A549 (cell line): ENCODE results near the gene MYO10. TPM values are rescaled to one million over a fixed set of nuclear protein-coding genes. Genes with fewer than 3 reads are reported as not detected.

Experiments
- ATAC-seq, 2 experiments: fragments of 200-7000 bp in 1 of 2; fragments of >200 bp in 1 of 2; cut with Nextera tagmentation in 1 of 2; cut with Tn5 transposase in 1 of 2; 3 replicates each; pipeline versions ENCODE4 v1.8.0 to v1.9.1; 2018 to 2020; ENCODE audit warnings: mild to moderate bottlenecking in 1 of 2, moderate library complexity in 1 of 2
- CTCF ChIA-PET: fragments of 300-600 bp; sonication (Branson Sonifier 250); formaldehyde crosslinking; extraction: SDS; loops from one replicate; lab custom pipeline; 2021; ENCODE audit warnings: antibody characterized with exemption, inconsistent platforms; lab: Yijun Ruan, JAX
- POLR2A ChIA-PET: fragments of 350-600 bp; formaldehyde crosslinking; extraction: SDS; loops from one replicate; lab custom pipeline; 2021; ENCODE audit warnings: antibody characterized with exemption, inconsistent platforms; lab: Yijun Ruan, JAX
- DNase-seq, 2 experiments: peaks; one replicate each; pipeline versions ENCODE4 v3.0.0 to v3.0.0-alpha.2; 2011 to 2016; ENCODE audit warnings: low read depth in 1 of 2, low spot score in 1 of 2
- FAIRE-seq: peaks from 2 replicates; lab custom pipeline; 2011; peaks lifted over from hg19 to GRCh38; lab: Jason Lieb, UNC
- H3K27ac ChIP-seq, 2 experiments: fragments of >200 bp; sonication (Bioruptor Twin); formaldehyde crosslinking; 3 replicates each; pipeline ENCODE4 v1.5.1; 2016 to 2017
- H3K4me1 ChIP-seq: fragments of >200 bp; sonication (Bioruptor Twin); formaldehyde crosslinking; 3 replicates; pipeline ENCODE4 v1.6.1; 2016
- H3K4me2 ChIP-seq: fragments of >200 bp; sonication (Bioruptor Twin); formaldehyde crosslinking; 3 replicates; pipeline ENCODE4 v1.6.1; 2016
- H3K4me3 ChIP-seq: fragments of >200 bp; sonication (Bioruptor Twin); formaldehyde crosslinking; 3 replicates; pipeline ENCODE4 v1.5.1; 2016
- H3K9me3 ChIP-seq: fragments of >200 bp; sonication (Bioruptor Twin); formaldehyde crosslinking; 3 replicates; pipeline ENCODE4 v1.6.1; 2016
- BHLHE40 ChIP-seq: IDR thresholded peaks from 2 replicates; pipeline ENCODE4 v1.6.1; 2012; ENCODE audit warnings: low read depth, low read length, inconsistent platforms
- CBX2 ChIP-seq: fragments of 200-600 bp; sonication (generic); IDR thresholded peaks from 2 replicates; pipeline ENCODE4 v1.6.1; 2016; ENCODE audit warnings: low read depth, mild to moderate bottlenecking, borderline replicate concordance
- CTCF ChIP-seq: fragments of >200 bp; sonication (Bioruptor Twin); formaldehyde crosslinking; IDR thresholded peaks from 3 replicates; pipeline ENCODE4 v1.5.1; 2016
- EHF ChIP-seq: fragments of 250-450 bp; sonication (Bioruptor Pico); IDR thresholded peaks from 2 replicates; pipeline ENCODE4 v1.5.0; 2020; ENCODE audit warnings: mild to moderate bottlenecking
- EHMT2 ChIP-seq: fragments of 200-600 bp; sonication (generic); IDR thresholded peaks from 2 replicates; pipeline ENCODE4 v1.6.1; 2016; ENCODE audit warnings: antibody characterized with exemption, low read depth, mild to moderate bottlenecking, moderate library complexity
- ELK1 ChIP-seq: fragments of 150-350 bp; IDR thresholded peaks from 2 replicates; pipeline ENCODE4 v1.6.1; 2014; ENCODE audit warnings: low read depth, mild to moderate bottlenecking, low read length
- EP300 ChIP-seq, 2 experiments: fragments of >200 bp; sonication (Bioruptor Twin); formaldehyde crosslinking; IDR thresholded peaks; 2 replicates in 1 of 2; 3 replicates in 1 of 2; pipeline ENCODE4 v1.6.1; 2016 to 2017
- ESRRA ChIP-seq: fragments of 150-350 bp; IDR thresholded peaks from 2 replicates; pipeline ENCODE4 v1.6.1; 2014; ENCODE audit warnings: mild to moderate bottlenecking, low read length, borderline replicate concordance
- FOSB ChIP-seq: fragments of 250-450 bp; sonication (Bioruptor Pico); IDR thresholded peaks from 2 replicates; pipeline ENCODE4 v1.5.0; 2020; ENCODE audit warnings: mild to moderate bottlenecking, moderate library complexity
- FOSL2 ChIP-seq, 2 experiments: fragments of 450-650 bp in 1 of 2; fragments of >200 bp in 1 of 2; sonication (Bioruptor Twin) in 1 of 2; formaldehyde crosslinking; IDR thresholded peaks; 2 replicates each; pipeline versions ENCODE4 v1.5.0 to v1.6.1; 2016 to 2020; ENCODE audit warnings: mild to moderate bottlenecking in 1 of 2, moderate library complexity in 1 of 2
- GATA3 ChIP-seq: IDR thresholded peaks from 2 replicates; pipeline ENCODE4 v1.6.1; 2012; ENCODE audit warnings: borderline replicate concordance
- HDAC2 ChIP-seq: fragments of 200-600 bp; sonication (generic); IDR thresholded peaks from 2 replicates; pipeline ENCODE4 v1.6.1; 2016
- HES2 ChIP-seq: fragments of >200 bp; sonication (Bioruptor Twin); formaldehyde crosslinking; IDR thresholded peaks from 2 replicates; pipeline ENCODE4 v1.6.1; 2016
- HOXB13 ChIP-seq: fragments of 250-450 bp; sonication (Bioruptor Pico); IDR thresholded peaks from 2 replicates; pipeline ENCODE4 v1.5.0; 2020; ENCODE audit warnings: low read depth, mild to moderate bottlenecking, moderate library complexity
- NPAS2 ChIP-seq: fragments of 250-450 bp; sonication (Bioruptor Pico); IDR thresholded peaks from 2 replicates; pipeline ENCODE4 v1.8.0; 2022; ENCODE audit warnings: mild to moderate bottlenecking, moderate library complexity, borderline replicate concordance
- NR3C1 ChIP-seq: fragments of >200 bp; sonication (Bioruptor Twin); formaldehyde crosslinking; IDR thresholded peaks from 3 replicates; pipeline ENCODE4 v1.6.1; 2017
- PHF8 ChIP-seq: fragments of 200-600 bp; sonication (generic); IDR thresholded peaks from 2 replicates; pipeline ENCODE4 v1.6.1; 2016; ENCODE audit warnings: low read depth, mild to moderate bottlenecking, antibody characterized with exemption, moderate library complexity, borderline replicate concordance
- POLR2AphosphoS2 ChIP-seq: conservative IDR thresholded peaks from 2 replicates; pipeline ENCODE4 v1.6.1; 2012; ENCODE audit warnings: low read length, improper control_type of control experiment, inconsistent platforms
- RAD21 ChIP-seq, 2 experiments: fragments of >200 bp in 1 of 2; sonication (Bioruptor Twin) in 1 of 2; formaldehyde crosslinking in 1 of 2; IDR thresholded peaks in 1 of 2; conservative IDR thresholded peaks in 1 of 2; 2 replicates in 1 of 2; 3 replicates in 1 of 2; pipeline ENCODE4 v1.6.1; 2012 to 2018; ENCODE audit warnings: inconsistent platforms in 1 of 2
- RFX5 ChIP-seq: fragments of 450-650 bp; IDR thresholded peaks from 2 replicates; pipeline ENCODE4 v1.7.1; 2014; ENCODE audit warnings: antibody characterized with exemption, mild to moderate bottlenecking, moderate library complexity
- SMC3 ChIP-seq: fragments of >200 bp; sonication (Bioruptor Twin); formaldehyde crosslinking; IDR thresholded peaks from 3 replicates; pipeline ENCODE4 v1.6.1; 2018; ENCODE audit warnings: inconsistent platforms
- TP53 ChIP-seq: fragments of 250-450 bp; sonication (Bioruptor Pico); IDR thresholded peaks from 2 replicates; pipeline ENCODE4 v1.5.0; 2021; ENCODE audit warnings: mild to moderate bottlenecking, moderate library complexity
- ZC3H11A ChIP-seq: fragments of 450-650 bp; IDR thresholded peaks from 2 replicates; pipeline ENCODE4 v1.6.1; 2014; ENCODE audit warnings: antibody characterized with exemption, mild to moderate bottlenecking
- ZSCAN20 ChIP-seq: fragments of 250-450 bp; sonication (Bioruptor Pico); IDR thresholded peaks from 2 replicates; pipeline ENCODE4 v1.8.0; 2022; ENCODE audit warnings: mild to moderate bottlenecking, moderate library complexity
- WGBS: methylation state at CpG from one replicate; pipeline ENCODE4 v1.1.6; 2017; ENCODE audit errors: missing lambda C conversion rate; 5-methylcytosine and 5-hydroxymethylcytosine counted together
- polyA plus RNA-seq, 4 experiments: library from polyadenylated mRNA; depleted of rRNA in 3 of 4; stranded (reverse); fragments of >200 nt; fragmentation: RNase III in 1 of 4; extraction: RNeasy Plus Mini Kit Qiagen cat#74134 plus additional on column Dnase treatment in 1 of 4; gene quantifications; 2 replicates in 3 of 4; 3 replicates in 1 of 4; pipeline ENCODE4 v1.2.3, GENCODE V29; 2011 to 2017
- TF ChIP-seq, protein P1 (sequence below): IDR thresholded peaks from 2 replicates; pipeline ENCODE4 v1.6.1; 2012; ENCODE audit warnings: low read depth, borderline replicate concordance
- TF ChIP-seq, protein P2 (sequence below): fragments of 200-600 bp; sonication (generic); IDR thresholded peaks from 2 replicates; pipeline ENCODE4 v1.6.1; 2016; ENCODE audit warnings: antibody characterized with exemption, mild to moderate bottlenecking, moderate library complexity

Gene MYO10
- polyA plus RNA-seq, 2 of the 4 experiments (the other 2 are of a cell fraction) = 68.0 to 68.5 TPM

DNA sequence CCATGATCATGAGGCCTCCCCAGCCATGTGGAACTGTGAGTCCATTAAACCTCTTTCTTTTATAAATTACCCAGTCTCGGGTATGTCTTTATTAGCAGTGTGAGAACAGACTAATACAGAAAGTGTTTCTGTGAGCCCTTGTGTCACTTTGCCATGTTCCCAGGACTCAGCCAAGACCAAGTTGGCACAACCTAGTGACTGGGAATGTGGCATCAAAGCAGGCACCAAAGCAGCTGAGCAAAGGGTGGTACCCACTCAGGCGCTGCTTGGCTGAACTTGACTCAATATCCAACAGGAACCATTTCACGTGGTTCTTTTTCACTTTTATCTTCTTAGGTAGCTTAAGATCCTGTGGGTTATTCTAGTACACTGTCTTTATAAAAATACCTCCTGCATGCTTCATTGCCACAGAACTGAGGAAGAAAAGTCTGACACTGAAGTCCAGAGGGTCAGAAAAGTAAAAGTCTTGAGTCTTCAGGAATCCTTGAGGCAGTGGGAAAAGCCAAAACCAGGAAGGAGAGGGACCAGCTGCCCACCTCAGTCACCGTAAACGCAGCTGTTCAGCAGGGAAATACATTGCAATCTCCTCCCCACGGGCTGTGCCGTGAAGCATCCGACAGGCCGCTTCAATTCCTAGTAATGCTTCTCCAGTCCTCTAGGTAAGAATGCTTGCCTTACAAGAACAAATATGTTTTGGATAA, 228.8 kb downstream of the MYO10 start:
- ATAC-seq = no peak
- Histone ChIP-seq H3K4me2 (no peak overlapping the region), H3K4me3 (no peak overlapping the region), H3K27ac (no peak overlapping the region), H3K9me3 (no peaks in the 10 kb centered on the region), H3K4me1 (no peaks in the 10 kb centered on the region)
- ChIA-PET POLR2A (no interaction called here), CTCF (interaction anchor here (0.7 to 4.5 kb wide), 2 partner anchors 13 to 16 kb away, joined by 3 to 24 read pairs; no protein-coding TSS in a partner anchor)
- 94% methylated on average over 9 of the region's 9 CpGs for WGBS
- no peak for FAIRE-seq
- DNase-seq = no peak
- TF ChIP-seq CTCF = no peak
- no peak for TF ChIP-seq ZC3H11A
- TF ChIP-seq RAD21 (conservative IDR thresholded peaks at IDR 0.05 in 1 of 2, IDR thresholded peaks at IDR 0.05 in 1 of 2) = no peak
- no peak for TF ChIP-seq FOSL2 (IDR thresholded peaks at IDR 0.05)
- TF ChIP-seq FOSL2 (CRISPR knock-in tag; IDR thresholded peaks at IDR 0.05) = no peak
- TF ChIP-seq BHLHE40 = no peak
- TF ChIP-seq NPAS2 (CRISPR knock-in tag) = no peak
- TF ChIP-seq ZSCAN20 (CRISPR knock-in tag) = no peak
- TF ChIP-seq RFX5 = no peak
- TF ChIP-seq HOXB13 = no peak
- TF ChIP-seq, protein P1, sequence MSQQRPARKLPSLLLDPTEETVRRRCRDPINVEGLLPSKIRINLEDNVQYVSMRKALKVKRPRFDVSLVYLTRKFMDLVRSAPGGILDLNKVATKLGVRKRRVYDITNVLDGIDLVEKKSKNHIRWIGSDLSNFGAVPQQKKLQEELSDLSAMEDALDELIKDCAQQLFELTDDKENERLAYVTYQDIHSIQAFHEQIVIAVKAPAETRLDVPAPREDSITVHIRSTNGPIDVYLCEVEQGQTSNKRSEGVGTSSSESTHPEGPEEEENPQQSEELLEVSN = no peak

DNA sequence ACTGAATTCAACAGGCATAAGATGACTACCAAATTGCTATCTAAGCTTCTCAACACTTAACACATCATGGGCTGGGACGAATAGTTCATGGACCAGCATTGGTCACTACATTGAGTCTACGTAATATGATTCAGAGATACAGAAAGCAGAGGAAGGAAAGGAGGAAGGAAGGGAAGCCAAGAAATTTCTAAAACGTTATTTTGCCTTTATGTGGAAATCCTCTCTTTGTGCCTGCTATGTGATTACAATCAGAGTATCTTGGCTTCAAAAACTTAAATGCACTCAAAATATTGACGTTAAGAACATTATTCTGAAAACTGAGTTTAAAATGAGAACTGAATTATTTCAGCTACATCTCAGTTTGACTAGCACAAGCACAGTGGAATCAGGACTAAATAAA, 231.1 kb downstream of the MYO10 start:
- no peak for FAIRE-seq
- no peaks in the 10 kb centered on the region for H3K4me1 ChIP-seq
- TF ChIP-seq NPAS2 (CRISPR knock-in tag) = no peak
- TF ChIP-seq GATA3 = no peak
- TF ChIP-seq NR3C1 = no peak
- TF ChIP-seq ESRRA = no peak
- no peak for TF ChIP-seq ZSCAN20 (CRISPR knock-in tag)
- no peak for TF ChIP-seq EP300 (IDR thresholded peaks at IDR 0.05)
- no peak for TF ChIP-seq RAD21 (conservative IDR thresholded peaks at IDR 0.05 in 1 of 2, IDR thresholded peaks at IDR 0.05 in 1 of 2)
- no peak for TF ChIP-seq HDAC2
- no peak overlapping the region for H3K27ac ChIP-seq
- H3K9me3 ChIP-seq = no peaks in the 10 kb centered on the region
- ChIA-PET CTCF (interaction anchor here (1.1 kb wide), 1 partner anchor 32 kb away, joined by 3 read pairs; no protein-coding TSS in a partner anchor), POLR2A (no interaction called here)
- no peak overlapping the region for H3K4me2 ChIP-seq
- no peak overlapping the region for H3K4me3 ChIP-seq
- WGBS = 89% methylated on average over 4 of the region's 4 CpGs
- no peak for ATAC-seq
- DNase-seq = no peak

DNA sequence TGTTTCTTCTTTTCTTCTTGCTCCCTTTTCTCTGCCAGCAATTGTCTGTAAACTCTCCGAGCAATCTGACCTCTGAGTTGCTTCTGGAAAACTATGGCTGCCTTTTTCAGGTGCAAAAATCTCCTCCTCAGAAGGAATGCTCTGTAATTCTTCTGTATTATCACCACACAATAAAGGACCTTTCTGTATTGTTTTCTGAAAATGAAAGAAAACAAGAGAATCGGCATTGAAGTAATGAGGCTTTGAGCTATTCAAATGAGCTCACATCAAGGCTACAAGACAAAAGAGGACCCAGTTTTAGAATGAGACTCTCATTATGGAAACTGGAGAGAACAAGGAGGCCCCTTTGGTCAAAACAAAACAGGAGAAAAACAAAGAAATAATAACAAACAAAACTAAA, 233.1 kb downstream of the MYO10 start:
- no peak for DNase-seq
- Histone ChIP-seq H3K4me1 (no peaks in the 10 kb centered on the region), H3K4me2 (no peak overlapping the region), H3K27ac (no peak overlapping the region), H3K9me3 (no peaks in the 10 kb centered on the region), H3K4me3 (no peak overlapping the region)
- POLR2A ChIA-PET = no interaction called here
- FAIRE-seq = no peak
- WGBS = 85% methylated on average over 2 of the region's 2 CpGs
- CTCF ChIA-PET = interaction anchor here (4.0 kb wide), 1 partner anchor 13 kb away, joined by 24 read pairs; no protein-coding TSS in a partner anchor
- TF ChIP-seq POLR2AphosphoS2 (no peak), ZSCAN20 (CRISPR knock-in tag) (no peak), ELK1 (no peak), SMC3 (no peak), RFX5 (no peak), TP53 (CRISPR knock-in tag) (no peak), GATA3 (no peak), HES2 (no peak), EP300 (IDR thresholded peaks at IDR 0.05) (no peak), CBX2 (no peak), EHF (CRISPR knock-in tag) (no peak), EHMT2 (no peak), FOSB (CRISPR knock-in tag) (no peak), PHF8 (no peak)
- TF ChIP-seq, protein P2, sequence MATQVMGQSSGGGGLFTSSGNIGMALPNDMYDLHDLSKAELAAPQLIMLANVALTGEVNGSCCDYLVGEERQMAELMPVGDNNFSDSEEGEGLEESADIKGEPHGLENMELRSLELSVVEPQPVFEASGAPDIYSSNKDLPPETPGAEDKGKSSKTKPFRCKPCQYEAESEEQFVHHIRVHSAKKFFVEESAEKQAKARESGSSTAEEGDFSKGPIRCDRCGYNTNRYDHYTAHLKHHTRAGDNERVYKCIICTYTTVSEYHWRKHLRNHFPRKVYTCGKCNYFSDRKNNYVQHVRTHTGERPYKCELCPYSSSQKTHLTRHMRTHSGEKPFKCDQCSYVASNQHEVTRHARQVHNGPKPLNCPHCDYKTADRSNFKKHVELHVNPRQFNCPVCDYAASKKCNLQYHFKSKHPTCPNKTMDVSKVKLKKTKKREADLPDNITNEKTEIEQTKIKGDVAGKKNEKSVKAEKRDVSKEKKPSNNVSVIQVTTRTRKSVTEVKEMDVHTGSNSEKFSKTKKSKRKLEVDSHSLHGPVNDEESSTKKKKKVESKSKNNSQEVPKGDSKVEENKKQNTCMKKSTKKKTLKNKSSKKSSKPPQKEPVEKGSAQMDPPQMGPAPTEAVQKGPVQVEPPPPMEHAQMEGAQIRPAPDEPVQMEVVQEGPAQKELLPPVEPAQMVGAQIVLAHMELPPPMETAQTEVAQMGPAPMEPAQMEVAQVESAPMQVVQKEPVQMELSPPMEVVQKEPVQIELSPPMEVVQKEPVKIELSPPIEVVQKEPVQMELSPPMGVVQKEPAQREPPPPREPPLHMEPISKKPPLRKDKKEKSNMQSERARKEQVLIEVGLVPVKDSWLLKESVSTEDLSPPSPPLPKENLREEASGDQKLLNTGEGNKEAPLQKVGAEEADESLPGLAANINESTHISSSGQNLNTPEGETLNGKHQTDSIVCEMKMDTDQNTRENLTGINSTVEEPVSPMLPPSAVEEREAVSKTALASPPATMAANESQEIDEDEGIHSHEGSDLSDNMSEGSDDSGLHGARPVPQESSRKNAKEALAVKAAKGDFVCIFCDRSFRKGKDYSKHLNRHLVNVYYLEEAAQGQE = no peak
- no peak for ATAC-seq
